IMR-90 (cell line): ENCODE results near the gene PRRC2A. TPM values are rescaled to one million over a fixed set of nuclear protein-coding genes. Genes with fewer than 3 reads are reported as not detected.

Experiments
- ATAC-seq: fragments of 200-7000 bp; cut with Tn5 transposase; 2 replicates; pipeline ENCODE4 v1.9.1; 2020; ENCODE audit warnings: low read depth, mild to moderate bottlenecking, moderate library complexity
- BruUV-seq: library from RNA; stranded (reverse); fragments of 400-500 nt; replicated peaks from 2 replicates; lab custom pipeline; 2021; lab: Mats Ljungman, UMichigan
- CTCF ChIA-PET: fragments of 300-600 bp; formaldehyde crosslinking; extraction: SDS; loops from one replicate; lab custom pipeline; 2021; ENCODE audit warnings: antibody characterized with exemption; lab: Yijun Ruan, JAX
- POLR2A ChIA-PET: fragments of 300-600 bp; sonication (Branson Sonifier 250); formaldehyde crosslinking; loops from one replicate; lab custom pipeline; 2022; ENCODE audit warnings: antibody characterized with exemption; ENCODE audit not compliant: unreplicated experiment; lab: Charles Lee
- DNase-seq: peaks from one replicate; pipeline ENCODE4 v3.0.0; 2013
- H2AFZ ChIP-seq: replicated peaks from 2 replicates; pipeline ENCODE3; 2013; ENCODE audit warnings: low read length, mild to moderate bottlenecking; ENCODE audit not compliant: poor library complexity
- H2AK5ac ChIP-seq: 2 replicates; pipeline ENCODE4 v1.6.1; 2013; ENCODE audit warnings: low read depth, low read length, inconsistent platforms
- H2AK9ac ChIP-seq: replicated peaks from 2 replicates; pipeline ENCODE3; 2013; ENCODE audit warnings: mild to moderate bottlenecking, low read depth, low read length, moderate library complexity; ENCODE audit not compliant: poor library complexity
- H2BK120ac ChIP-seq: 2 replicates; pipeline ENCODE4 v1.6.1; 2013; ENCODE audit warnings: low read depth, low read length, inconsistent platforms
- H2BK15ac ChIP-seq: 3 replicates; pipeline ENCODE4 v1.6.1; 2013; ENCODE audit warnings: low read depth, low read length, inconsistent platforms
- H2BK20ac ChIP-seq: 2 replicates; pipeline ENCODE4 v1.6.1; 2013; ENCODE audit warnings: low read depth, mild to moderate bottlenecking, inconsistent platforms, low read length, moderate library complexity
- H2BK5ac ChIP-seq: 2 replicates; pipeline ENCODE4 v1.6.1; 2013; ENCODE audit warnings: mild to moderate bottlenecking, low read depth, low read length, inconsistent platforms; ENCODE audit not compliant: poor library complexity, severe bottlenecking
- H3K14ac ChIP-seq: replicated peaks from 2 replicates; pipeline ENCODE4 v1.6.1; 2013; ENCODE audit warnings: low read depth, low read length, inconsistent platforms
- H3K18ac ChIP-seq: 2 replicates; pipeline ENCODE4 v1.6.1; 2013; ENCODE audit warnings: low read depth, low read length, control low read depth
- H3K23ac ChIP-seq: 2 replicates; pipeline ENCODE4 v1.6.1; 2013; ENCODE audit warnings: low read depth, low read length, inconsistent platforms
- H3K27ac ChIP-seq: 2 replicates; pipeline ENCODE4 v1.5.1; 2013; ENCODE audit warnings: mild to moderate bottlenecking, control low read depth, low read length; ENCODE audit not compliant: insufficient read depth
- H3K27me3 ChIP-seq: 2 replicates; pipeline ENCODE4 v1.6.1; 2013; ENCODE audit warnings: low read length; ENCODE audit not compliant: control insufficient read depth, insufficient read depth
- H3K36me3 ChIP-seq: 2 replicates; pipeline ENCODE4 v1.6.1; 2013; ENCODE audit warnings: low read length, mixed read lengths; ENCODE audit not compliant: control insufficient read depth, insufficient read depth
- H3K4ac ChIP-seq: 2 replicates; pipeline ENCODE4 v1.6.1; 2013; ENCODE audit warnings: low read depth, low read length, inconsistent platforms
- H3K4me1 ChIP-seq: 2 replicates; pipeline ENCODE4 v1.6.1; 2013; ENCODE audit warnings: low read length, mixed read lengths; ENCODE audit not compliant: control insufficient read depth, insufficient read depth
- H3K4me2 ChIP-seq: 2 replicates; pipeline ENCODE4 v1.6.1; 2013; ENCODE audit warnings: low read depth, mild to moderate bottlenecking, control low read depth, low read length, moderate library complexity
- H3K4me3 ChIP-seq: 2 replicates; pipeline ENCODE4 v1.5.1; 2013; ENCODE audit warnings: low read depth, mild to moderate bottlenecking, control low read depth, low read length, moderate library complexity; ENCODE audit not compliant: insufficient read depth
- H3K56ac ChIP-seq: 2 replicates; pipeline ENCODE4 v1.6.1; 2013; ENCODE audit warnings: low read length, inconsistent platforms; ENCODE audit not compliant: insufficient read depth; ENCODE audit errors: extremely low read depth
- H3K79me1 ChIP-seq, 2 experiments: 2 replicates each; pipeline ENCODE4 v1.6.1; 2013; ENCODE audit warnings: low read length in 2 of 2, inconsistent platforms in 1 of 2, low read depth in 1 of 2
- H3K9ac ChIP-seq: 2 replicates; pipeline ENCODE4 v1.6.1; 2013; ENCODE audit warnings: low read depth, low read length, control low read depth
- H3K9me1 ChIP-seq: 2 replicates; pipeline ENCODE4 v1.6.1; 2013; ENCODE audit warnings: low read length, inconsistent platforms; ENCODE audit not compliant: insufficient read depth
- H3K9me3 ChIP-seq: 2 replicates; pipeline ENCODE4 v1.6.1; 2013; ENCODE audit warnings: low read length; ENCODE audit not compliant: control insufficient read depth, insufficient read depth
- H4K20me1 ChIP-seq: 2 replicates; pipeline ENCODE4 v1.6.1; 2013; ENCODE audit warnings: low read length, inconsistent platforms; ENCODE audit not compliant: insufficient read depth
- H4K5ac ChIP-seq: 2 replicates; pipeline ENCODE4 v1.6.1; 2013; ENCODE audit warnings: mild to moderate bottlenecking, low read depth, low read length, control low read depth
- H4K8ac ChIP-seq, 2 experiments: 2 replicates each; pipeline ENCODE4 v1.6.1; 2013; ENCODE audit warnings: low read depth in 2 of 2, low read length in 2 of 2, control low read depth in 1 of 2, inconsistent platforms in 1 of 2
- H4K91ac ChIP-seq: 2 replicates; pipeline ENCODE4 v1.6.1; 2013; ENCODE audit warnings: low read depth, low read length, inconsistent platforms; ENCODE audit not compliant: insufficient read depth
- BHLHE40 ChIP-seq: fragments of 150-350 bp; IDR thresholded peaks from 2 replicates; pipeline ENCODE4 v1.6.1; 2016; ENCODE audit warnings: mild to moderate bottlenecking, low read depth, low read length
- CHD1 ChIP-seq: IDR thresholded peaks from 2 replicates; pipeline ENCODE4 v1.6.1; 2012; ENCODE audit warnings: low read depth, low read length, improper control_type of control experiment
- RCOR1 ChIP-seq: IDR thresholded peaks from 2 replicates; pipeline ENCODE4 v1.6.1; 2012; ENCODE audit warnings: mild to moderate bottlenecking, low read length, improper control_type of control experiment; ENCODE audit not compliant: insufficient replicate concordance
- RFX5 ChIP-seq: IDR thresholded peaks from 2 replicates; pipeline ENCODE4 v1.8.0; 2012; ENCODE audit warnings: low read depth, mild to moderate bottlenecking, low read length, moderate library complexity
- SMC3 ChIP-seq: fragments of 150-350 bp; IDR thresholded peaks from 2 replicates; pipeline ENCODE4 v1.6.1; 2016; ENCODE audit warnings: low read depth, mild to moderate bottlenecking, antibody characterized with exemption, low read length, moderate library complexity
- USF2 ChIP-seq: fragments of 150-350 bp; IDR thresholded peaks from 2 replicates; pipeline ENCODE4 v1.6.1; 2017; ENCODE audit warnings: mild to moderate bottlenecking, antibody characterized with exemption, low read length, low read depth
- WGBS, 2 experiments: methylation state at CpG; one replicate each; pipeline versions ENCODE4 v1.1.5 to v1.1.7; 2013; ENCODE audit warnings: missing lambda C conversion rate in 2 of 2; ENCODE audit not compliant: insufficient read length in 1 of 2; ENCODE audit errors: extremely low coverage in 2 of 2; 5-methylcytosine and 5-hydroxymethylcytosine counted together
- dilution Hi-C: fragments of 300-500 bp; cut with HindIII; formaldehyde crosslinking; loops from one replicate; pipeline ENCODE4 v1.14.3; 2018; ENCODE audit warnings: low sequenced_read_pairs; ENCODE audit not compliant: unreplicated experiment
- in situ Hi-C: fragments of 300-500 bp; cut with MboI; formaldehyde crosslinking; loops from 3 replicates; pipeline ENCODE4 v1.14.3; 2019; ENCODE audit warnings: low sequenced_read_pairs, inconsistent platforms, mixed read lengths
- intact Hi-C: fragments of 100-400 bp; cut with micrococcal nuclease; formaldehyde crosslinking; loops from 2 replicates; pipeline ENCODE4 v1.10.0; 2022
- polyA plus RNA-seq, 3 experiments: library from polyadenylated mRNA; depleted of rRNA; stranded (reverse); fragments of >200 nt; gene quantifications; 2 replicates each; pipeline ENCODE4 v1.2.3, GENCODE V29; 2012; ENCODE audit warnings: low replicate concordance in 1 of 3
- total RNA-seq: library from RNA; depleted of rRNA; stranded (reverse); fragments of >200 nt; gene quantifications from 2 replicates; pipeline ENCODE4 v1.2.3, GENCODE V29; 2012
- TF ChIP-seq, protein P1 (sequence below): fragments of 150-350 bp; IDR thresholded peaks from 2 replicates; pipeline ENCODE4 v1.6.1; 2016; ENCODE audit warnings: low read depth, mild to moderate bottlenecking, low read length, moderate library complexity, borderline replicate concordance

PRRC2A gene
- total and polyA plus RNA-seq, 2 of the 4 experiments (the other 2 are of a cell fraction) = 7.7 to 88.6 TPM

DNA sequence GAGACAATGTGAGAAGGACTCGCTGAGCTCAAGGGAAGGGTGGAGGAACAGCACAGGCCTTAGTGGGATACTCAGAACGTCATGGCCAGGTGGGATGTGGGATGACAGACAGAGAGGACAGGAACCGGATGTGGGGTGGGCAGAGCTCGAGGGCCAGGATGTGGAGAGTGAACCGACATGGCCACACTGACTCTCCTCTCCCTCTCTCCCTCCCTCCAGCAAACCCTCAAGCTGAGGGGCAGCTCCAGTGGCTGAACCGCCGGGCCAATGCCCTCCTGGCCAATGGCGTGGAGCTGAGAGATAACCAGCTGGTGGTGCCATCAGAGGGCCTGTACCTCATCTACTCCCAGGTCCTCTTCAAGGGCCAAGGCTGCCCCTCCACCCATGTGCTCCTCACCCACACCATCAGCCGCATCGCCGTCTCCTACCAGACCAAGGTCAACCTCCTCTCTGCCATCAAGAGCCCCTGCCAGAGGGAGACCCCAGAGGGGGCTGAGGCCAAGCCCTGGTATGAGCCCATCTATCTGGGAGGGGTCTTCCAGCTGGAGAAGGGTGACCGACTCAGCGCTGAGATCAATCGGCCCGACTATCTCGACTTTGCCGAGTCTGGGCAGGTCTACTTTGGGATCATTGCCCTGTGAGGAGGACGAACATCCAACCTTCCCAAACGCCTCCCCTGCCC, 43.5 kb upstream of the PRRC2A start:
- H3K9me3 ChIP-seq = no peaks in the 10 kb centered on the region

More for the DNA sequence above, 43.5 kb upstream of the PRRC2A start:
- Histone ChIP-seq H2BK5ac (no peak overlapping the region), H3K9ac (no peak overlapping the region), H3K4ac (no peak overlapping the region), H3K4me2 (no peak overlapping the region), H3K27ac (no peak overlapping the region), H2BK20ac (no peak overlapping the region), H4K8ac (no peak overlapping the region), H2AK5ac (no peak overlapping the region), H3K23ac (no peak overlapping the region), H3K9me1 (no peaks in the 10 kb centered on the region; the same call in 1 of the 2 replicates), H3K18ac (no peak overlapping the region), H4K20me1 (no peaks in the 10 kb centered on the region), H3K27me3 (peaks cover 28% of the 10 kb centered on the region), H2AK9ac (no peak overlapping the region), H3K4me1 (peaks cover 4% of the 10 kb centered on the region; the same call in 1 of the 2 replicates), H3K56ac (no peak overlapping the region), H3K14ac (no peak overlapping the region), H3K4me3 (no peak overlapping the region), H4K91ac (no peak overlapping the region), H2BK15ac (no peak overlapping the region), H2AFZ (no peak overlapping the region), H2BK120ac (no peak overlapping the region), H3K79me1 (no peaks in the 10 kb centered on the region), H4K5ac (no peak overlapping the region), H3K36me3 (no peaks in the 10 kb centered on the region)
- no peak for DNase-seq
- in situ Hi-C loops = no loop called here
- dilution Hi-C loops = no loop called here
- TF ChIP-seq USF2 (no peak), SMC3 (no peak), RCOR1 (no peak), RFX5 (no peak), BHLHE40 (no peak), CHD1 (no peak)
- TF ChIP-seq, protein P1, sequence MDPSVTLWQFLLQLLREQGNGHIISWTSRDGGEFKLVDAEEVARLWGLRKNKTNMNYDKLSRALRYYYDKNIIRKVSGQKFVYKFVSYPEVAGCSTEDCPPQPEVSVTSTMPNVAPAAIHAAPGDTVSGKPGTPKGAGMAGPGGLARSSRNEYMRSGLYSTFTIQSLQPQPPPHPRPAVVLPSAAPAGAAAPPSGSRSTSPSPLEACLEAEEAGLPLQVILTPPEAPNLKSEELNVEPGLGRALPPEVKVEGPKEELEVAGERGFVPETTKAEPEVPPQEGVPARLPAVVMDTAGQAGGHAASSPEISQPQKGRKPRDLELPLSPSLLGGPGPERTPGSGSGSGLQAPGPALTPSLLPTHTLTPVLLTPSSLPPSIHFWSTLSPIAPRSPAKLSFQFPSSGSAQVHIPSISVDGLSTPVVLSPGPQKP = no peak
- no peak for ATAC-seq
- no TSS peak for BruUV-seq
- intact Hi-C loops = no loop called here
- CTCF ChIA-PET = interaction anchor here (1.1 to 1.2 kb wide), 2 partner anchors 26 to 31 kb away, joined by 3 read pairs; partner anchors contain the start of gene ATP6V1G2
- 71% methylated on average over 6 of the region's 19 CpGs; no CpG with 5 or more reads in 1 of the 2 experiments for WGBS, 2 experiments
- POLR2A ChIA-PET = no interaction called here
